ENCODE results near the gene BMP5. TPM values are rescaled to one million over a fixed set of nuclear protein-coding genes. Genes with fewer than 3 reads are reported as not detected.

BMP5 gene
- total RNA-seq, 4 donors from 2014 or later, result 0.10 TPM; not detected in 3

DNA sequence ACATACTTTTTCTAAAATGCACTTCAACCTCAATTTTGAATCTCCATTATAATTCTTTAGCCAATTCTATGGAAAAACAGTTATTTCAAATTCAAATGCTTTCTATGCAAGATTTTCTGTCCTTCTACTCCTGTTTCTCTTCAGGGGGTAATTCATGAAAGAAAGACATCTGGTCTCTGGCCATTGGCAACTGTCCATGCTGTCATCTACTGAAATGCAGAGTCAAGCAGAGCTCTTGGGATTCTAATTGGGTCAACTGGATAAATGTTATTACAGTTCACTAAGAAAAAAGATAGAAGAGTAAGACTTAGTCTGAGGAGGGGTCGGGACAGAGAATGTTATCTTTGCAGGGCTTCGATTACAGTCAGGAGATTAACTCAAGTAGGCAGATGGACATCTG, 22.0 kb upstream of the BMP5 start:
- intact Hi-C loops (cut with DNase I; ENCODE audit: low total_unique reads), result loop anchor here (10.0 kb wide), 1 partner anchor 453 kb away; no protein-coding TSS in a partner anchor
- DNase-seq (ENCODE audit: low spot score in 2 of 2), result no peak
- H3K4me3 ChIP-seq (ENCODE audit: low read depth, poor library complexity, severe bottlenecking), result no peak overlapping the region
- 66 to 74% methylated on average over 2 of the region's 2 CpGs for WGBS, 2 donors
- TF ChIP-seq POLR2A (IDR thresholded peaks at IDR 0.05) (no peak), CTCF (IDR thresholded peaks at IDR 0.05) (no peak)

DNA sequence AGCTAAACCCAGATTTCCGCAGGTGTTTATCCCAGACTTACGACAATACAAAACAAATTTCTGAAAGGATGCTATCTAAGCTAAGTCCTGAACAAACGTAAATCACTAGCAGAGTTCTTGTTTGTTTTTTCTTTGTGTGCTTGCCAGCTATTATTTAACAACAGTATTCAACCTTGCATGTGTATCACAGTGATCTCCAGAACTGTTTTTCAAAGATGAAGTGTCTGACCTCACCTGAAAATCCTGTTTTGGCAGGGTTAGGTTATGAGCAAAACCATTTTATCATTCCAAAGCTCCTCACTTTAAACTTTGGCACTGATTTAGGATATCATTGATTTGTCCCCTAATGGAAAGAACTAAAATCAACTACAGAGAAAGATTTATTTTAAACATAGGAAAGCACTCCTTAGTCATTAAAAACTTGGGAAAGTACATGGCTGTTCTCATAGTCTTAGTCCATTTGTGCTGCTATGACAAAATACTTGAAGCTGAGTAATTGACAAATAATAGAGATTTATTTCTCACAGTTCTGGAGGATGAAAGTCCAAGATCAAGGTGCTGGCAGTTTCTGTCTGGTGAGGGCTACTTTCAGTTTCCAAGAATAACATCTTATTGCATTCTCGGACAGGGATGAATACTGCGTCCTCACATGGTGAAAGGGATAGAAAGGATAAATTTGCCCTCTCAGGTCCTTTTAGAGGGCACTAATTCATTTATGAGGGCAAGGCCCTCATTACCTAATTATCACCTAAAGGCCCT, 20.8 kb upstream of the BMP5 start:
- H3K4me3 ChIP-seq (ENCODE audit: low read depth, poor library complexity, severe bottlenecking), result no peak overlapping the region
- DNase-seq (ENCODE audit: low spot score in 2 of 2), result no peak
- WGBS, 2 donors, result 67 to 78% methylated on average over 5 of the region's 5 CpGs

DNA sequence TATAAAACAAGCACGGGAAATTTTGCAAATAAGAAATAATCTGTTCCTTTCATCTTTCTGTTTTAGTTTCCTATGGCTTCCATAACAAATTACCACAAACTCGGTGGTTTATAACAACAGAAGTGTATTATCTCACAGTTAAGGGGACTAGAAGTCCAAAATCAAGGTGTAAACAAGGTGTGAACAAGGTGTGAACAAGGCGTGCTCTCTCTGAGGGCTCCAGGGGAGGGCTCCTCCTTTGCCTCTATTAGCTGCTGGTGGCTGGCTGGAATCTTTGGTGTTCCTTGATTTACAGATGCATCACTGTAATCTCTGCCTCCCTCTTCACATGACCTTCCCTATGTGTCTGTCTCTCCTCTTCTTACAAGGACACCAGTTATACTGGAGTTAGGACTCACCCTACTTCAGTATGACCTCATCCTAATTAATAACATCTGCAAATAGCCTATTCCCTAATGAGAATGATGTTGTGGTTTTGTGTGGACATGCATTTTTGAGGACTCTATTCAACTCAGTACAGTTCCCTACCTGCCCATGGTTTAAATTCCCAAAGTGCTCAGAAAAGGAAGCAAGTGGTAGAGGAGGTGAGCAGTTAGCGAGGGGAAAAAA, 17.5 kb upstream of the BMP5 start:
- intact Hi-C loops (cut with DNase I; ENCODE audit: low total_unique reads), result loop anchor here (10.0 kb wide), 1 partner anchor 448 kb away; no protein-coding TSS in a partner anchor
- no peak for DNase-seq (ENCODE audit: low spot score in 2 of 2)
- no peak overlapping the region for H3K4me3 ChIP-seq (ENCODE audit: low read depth, poor library complexity, severe bottlenecking)
- WGBS, 2 donors, result 78 to 80% methylated on average over 4 of the region's 4 CpGs
- TF ChIP-seq POLR2A (IDR thresholded peaks at IDR 0.05), result no peak
- TF ChIP-seq CTCF (IDR thresholded peaks at IDR 0.05), result no peak

More for the DNA sequence above, 20.8 kb upstream of the BMP5 start:
- intact Hi-C loops (cut with DNase I; ENCODE audit: low total_unique reads), result loop anchor here (10.0 kb wide), 1 partner anchor 451 kb away; no protein-coding TSS in a partner anchor
- TF ChIP-seq CTCF (IDR thresholded peaks at IDR 0.05) (no peak), POLR2A (IDR thresholded peaks at IDR 0.05) (no peak)

- intact Hi-C loops (cut with DNase I; ENCODE audit: low total_unique reads), result no loop called here
- no peak for DNase-seq (ENCODE audit: low spot score in 2 of 2)
- no peak for TF ChIP-seq POLR2A (IDR thresholded peaks at IDR 0.05)
- TF ChIP-seq CTCF (IDR thresholded peaks at IDR 0.05), result no peak
- no peak overlapping the region for H3K4me3 ChIP-seq (ENCODE audit: low read depth, poor library complexity, severe bottlenecking)
- 79 to 88% methylated on average over 6 of the region's 6 CpGs for WGBS, 2 donors
These were observed 13.5 kb upstream of the BMP5 start for GRCh38 chr6:55888917-55889316.

DNA sequence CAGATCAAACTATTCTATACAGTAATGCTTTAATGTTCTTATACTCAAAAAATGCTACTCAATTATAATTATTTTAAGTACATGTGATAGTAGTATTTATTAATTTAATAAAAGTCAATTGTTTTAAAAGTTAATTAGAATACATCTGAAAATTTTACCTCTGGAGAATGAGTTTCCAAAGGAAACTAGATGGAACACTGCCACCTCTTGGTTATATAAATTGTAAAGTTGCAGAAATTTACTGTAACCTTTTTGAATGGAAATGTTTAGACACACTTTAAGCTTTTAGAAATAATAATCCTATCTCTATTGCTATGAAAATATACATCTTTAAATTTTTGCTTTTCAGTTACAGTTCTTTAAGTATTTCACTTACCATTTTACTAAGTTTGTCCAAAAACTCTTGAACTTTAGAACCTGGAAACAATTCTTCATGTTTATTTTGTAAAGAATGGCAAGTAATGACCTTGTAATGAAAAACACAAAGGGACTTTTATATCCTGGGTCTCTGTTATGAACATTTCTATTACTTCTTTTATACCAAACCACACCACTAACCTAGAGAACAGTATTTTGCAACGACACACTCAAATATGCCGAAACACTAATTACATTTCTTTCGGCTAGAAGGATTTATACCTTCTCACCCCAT, 10.9 kb upstream of the BMP5 start:
- intact Hi-C loops (cut with DNase I; ENCODE audit: low total_unique reads), result no loop called here
- TF ChIP-seq CTCF (IDR thresholded peaks at IDR 0.05), result no peak
- TF ChIP-seq POLR2A (IDR thresholded peaks at IDR 0.05), result no peak
- no peak for DNase-seq (ENCODE audit: low spot score in 2 of 2)
- 81 to 83% methylated on average over 3 of the region's 3 CpGs for WGBS, 2 donors
- no peak overlapping the region for H3K4me3 ChIP-seq (ENCODE audit: low read depth, poor library complexity, severe bottlenecking)
